ENCODE measurements around the gene SPR.

DNA sequence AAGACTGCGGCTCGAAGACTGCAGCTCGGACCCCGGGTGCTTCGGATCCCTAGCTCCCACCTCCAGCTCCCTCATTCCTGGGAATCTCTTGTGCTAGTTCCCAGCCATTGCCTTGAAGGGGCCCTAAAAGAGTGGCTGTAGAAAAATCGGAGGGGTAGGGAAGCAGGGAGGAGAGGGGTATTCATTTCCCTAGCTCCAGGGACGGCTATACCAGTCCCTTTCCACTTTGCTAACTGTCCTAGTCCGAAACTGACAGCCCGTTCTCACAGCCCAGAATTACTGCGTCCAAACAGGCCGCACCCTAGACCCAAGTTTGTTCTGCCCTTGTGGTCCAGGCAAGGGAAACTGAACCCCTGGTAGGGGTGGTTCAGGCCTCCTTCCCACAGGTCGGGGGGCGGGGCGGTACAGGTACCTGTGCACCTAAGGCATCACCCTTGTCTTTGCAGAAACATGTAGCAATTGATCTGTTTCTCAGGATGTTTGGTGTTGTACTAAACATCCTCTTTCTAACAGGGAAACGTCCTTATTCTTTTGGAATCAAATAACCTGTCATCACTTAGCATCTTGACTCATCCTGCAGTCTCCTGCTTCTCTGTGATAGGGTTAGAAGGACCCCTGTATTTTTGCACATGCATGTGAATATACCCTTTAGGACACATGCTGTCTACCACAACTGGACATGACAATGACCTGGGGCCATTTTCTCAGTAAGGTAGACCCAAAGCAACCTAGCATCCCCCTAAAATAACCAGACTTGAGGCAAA, 34.1 kb downstream of the SPR start:
- TF ChIP-seq, protein P1, sequence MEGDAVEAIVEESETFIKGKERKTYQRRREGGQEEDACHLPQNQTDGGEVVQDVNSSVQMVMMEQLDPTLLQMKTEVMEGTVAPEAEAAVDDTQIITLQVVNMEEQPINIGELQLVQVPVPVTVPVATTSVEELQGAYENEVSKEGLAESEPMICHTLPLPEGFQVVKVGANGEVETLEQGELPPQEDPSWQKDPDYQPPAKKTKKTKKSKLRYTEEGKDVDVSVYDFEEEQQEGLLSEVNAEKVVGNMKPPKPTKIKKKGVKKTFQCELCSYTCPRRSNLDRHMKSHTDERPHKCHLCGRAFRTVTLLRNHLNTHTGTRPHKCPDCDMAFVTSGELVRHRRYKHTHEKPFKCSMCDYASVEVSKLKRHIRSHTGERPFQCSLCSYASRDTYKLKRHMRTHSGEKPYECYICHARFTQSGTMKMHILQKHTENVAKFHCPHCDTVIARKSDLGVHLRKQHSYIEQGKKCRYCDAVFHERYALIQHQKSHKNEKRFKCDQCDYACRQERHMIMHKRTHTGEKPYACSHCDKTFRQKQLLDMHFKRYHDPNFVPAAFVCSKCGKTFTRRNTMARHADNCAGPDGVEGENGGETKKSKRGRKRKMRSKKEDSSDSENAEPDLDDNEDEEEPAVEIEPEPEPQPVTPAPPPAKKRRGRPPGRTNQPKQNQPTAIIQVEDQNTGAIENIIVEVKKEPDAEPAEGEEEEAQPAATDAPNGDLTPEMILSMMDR (IDR thresholded peaks at IDR 0.05): no peak
- TF ChIP-seq ZFX (IDR thresholded peaks at IDR 0.05; ENCODE audit: borderline replicate concordance): no peak

All from 22Rv1 (cell line).